OCI-LY1 (cell line): ENCODE measurements around the gene CRTAC1.

Experiments used
- EZH2 ChIP-seq: fragments of 200-600 bp; sonication (generic), shearing (Covaris generic); IDR thresholded peaks from 2 replicates; pipeline ENCODE4 v1.8.0; 2017; ENCODE audit warnings: borderline replicate concordance, mixed run types, mild to moderate bottlenecking, antibody characterized with exemption, low read length, moderate library complexity, mixed read lengths
- TF ChIP-seq, protein P1 (sequence below): fragments of 200-600 bp; sonication (generic), shearing (Covaris generic); IDR thresholded peaks from 2 replicates; pipeline ENCODE4 v1.5.1; 2017; ENCODE audit warnings: mild to moderate bottlenecking, antibody characterized with exemption, low read length, moderate library complexity, mixed read lengths

DNA sequence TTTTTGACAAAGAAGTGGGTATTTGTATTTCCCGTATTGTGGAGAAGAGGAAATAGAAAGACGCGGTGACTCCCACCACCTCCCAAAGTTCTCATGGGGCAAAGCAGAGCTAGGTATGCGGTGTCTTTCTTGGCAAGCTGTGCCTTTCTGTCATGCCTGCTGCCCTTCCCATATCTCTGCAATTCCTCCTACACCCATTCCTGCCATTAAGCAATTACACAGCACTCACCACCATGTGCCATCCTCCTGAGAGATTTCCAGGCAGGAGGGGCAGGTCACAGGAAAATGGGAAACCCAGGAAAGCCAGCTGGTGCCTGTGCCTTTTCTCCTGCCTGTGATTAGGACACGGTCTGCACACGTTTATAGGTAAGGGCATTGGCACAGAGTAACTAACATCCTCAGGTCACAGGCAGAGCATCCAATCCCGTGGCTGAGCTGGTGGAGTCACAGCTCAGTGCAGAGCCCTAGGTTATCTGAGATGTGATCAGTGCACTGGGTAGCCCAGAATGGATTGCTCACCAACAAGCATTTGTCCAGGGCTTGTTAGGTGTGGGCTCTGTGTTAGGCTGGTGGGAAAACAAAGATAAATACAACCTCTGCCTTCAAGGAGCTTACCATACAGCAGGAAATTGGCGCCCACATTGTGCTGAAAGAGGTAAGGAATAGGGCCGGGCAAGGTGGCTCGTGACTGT, 9.4 kb upstream of the CRTAC1 start:
- no peak for TF ChIP-seq EZH2
- TF ChIP-seq, protein P1, sequence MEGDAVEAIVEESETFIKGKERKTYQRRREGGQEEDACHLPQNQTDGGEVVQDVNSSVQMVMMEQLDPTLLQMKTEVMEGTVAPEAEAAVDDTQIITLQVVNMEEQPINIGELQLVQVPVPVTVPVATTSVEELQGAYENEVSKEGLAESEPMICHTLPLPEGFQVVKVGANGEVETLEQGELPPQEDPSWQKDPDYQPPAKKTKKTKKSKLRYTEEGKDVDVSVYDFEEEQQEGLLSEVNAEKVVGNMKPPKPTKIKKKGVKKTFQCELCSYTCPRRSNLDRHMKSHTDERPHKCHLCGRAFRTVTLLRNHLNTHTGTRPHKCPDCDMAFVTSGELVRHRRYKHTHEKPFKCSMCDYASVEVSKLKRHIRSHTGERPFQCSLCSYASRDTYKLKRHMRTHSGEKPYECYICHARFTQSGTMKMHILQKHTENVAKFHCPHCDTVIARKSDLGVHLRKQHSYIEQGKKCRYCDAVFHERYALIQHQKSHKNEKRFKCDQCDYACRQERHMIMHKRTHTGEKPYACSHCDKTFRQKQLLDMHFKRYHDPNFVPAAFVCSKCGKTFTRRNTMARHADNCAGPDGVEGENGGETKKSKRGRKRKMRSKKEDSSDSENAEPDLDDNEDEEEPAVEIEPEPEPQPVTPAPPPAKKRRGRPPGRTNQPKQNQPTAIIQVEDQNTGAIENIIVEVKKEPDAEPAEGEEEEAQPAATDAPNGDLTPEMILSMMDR: no peak
